AML-193 (cell line): ENCODE data around the gene SSBP1.
"Not testable (repeated sequence)": the region's sequence is repeated elsewhere in the genome, so short reads cannot be mapped to it uniquely, and the experiment has no call there.

Experiments used
- DNase-seq, 2 experiments: peaks; one replicate each; lab custom pipeline; 2025; lab: John Stamatoyannopoulos, UW

The SSBP1 gene

DNA sequence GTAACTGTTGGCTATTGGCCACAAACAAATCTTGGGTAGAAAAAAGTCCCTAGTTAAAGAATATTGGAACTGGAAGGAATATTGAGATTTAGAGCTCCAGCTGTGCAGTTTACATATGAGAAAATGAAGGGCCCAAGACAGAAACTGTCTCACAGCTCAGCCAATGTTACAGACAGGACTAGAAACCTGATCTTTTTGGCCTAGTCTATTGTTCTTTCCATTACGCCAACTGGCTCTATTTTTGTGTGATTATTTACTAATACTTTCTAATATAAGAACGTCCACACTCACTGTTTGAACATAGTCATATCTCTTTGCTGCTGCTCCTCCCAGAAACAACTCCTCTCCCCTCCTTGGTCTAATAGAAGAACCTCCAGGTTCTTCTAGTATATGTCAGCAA lies 28.8 kb upstream of the SSBP1 start:
- DNase-seq: no peak

GRCh38 chr7:141709749-141710148 lies 28.4 kb upstream of the SSBP1 start:
- no peak for DNase-seq

- DNase-seq: no peak
Observed at GRCh38 chr7:141710301-141710700, 27.9 kb upstream of the SSBP1 start.

- no peak for DNase-seq
Observed at GRCh38 chr7:141712603-141713255, 25.4 kb upstream of the SSBP1 start.

DNA sequence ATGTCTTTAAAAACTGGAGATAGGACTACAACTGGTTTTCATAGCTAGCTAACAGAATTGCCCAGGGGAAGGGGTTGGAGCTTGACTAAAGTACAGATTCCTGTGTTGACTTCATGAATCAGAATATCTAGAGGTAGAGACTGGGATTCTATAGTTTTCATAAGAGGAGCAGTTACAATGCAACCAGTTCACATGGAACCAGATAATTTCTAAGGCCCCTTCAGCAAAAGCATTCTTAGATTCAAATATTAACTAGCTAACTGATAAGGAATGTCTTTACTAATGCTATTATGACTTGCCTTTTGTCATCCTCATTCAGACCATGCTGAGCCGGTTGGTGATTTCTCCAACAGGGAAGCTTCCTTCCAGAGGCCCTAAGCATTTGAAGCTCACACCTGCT lies 24.3 kb upstream of the SSBP1 start:
- no peak for DNase-seq

GRCh38 chr7:141714571-141714970 lies 23.6 kb upstream of the SSBP1 start:
- no peak for DNase-seq

DNA sequence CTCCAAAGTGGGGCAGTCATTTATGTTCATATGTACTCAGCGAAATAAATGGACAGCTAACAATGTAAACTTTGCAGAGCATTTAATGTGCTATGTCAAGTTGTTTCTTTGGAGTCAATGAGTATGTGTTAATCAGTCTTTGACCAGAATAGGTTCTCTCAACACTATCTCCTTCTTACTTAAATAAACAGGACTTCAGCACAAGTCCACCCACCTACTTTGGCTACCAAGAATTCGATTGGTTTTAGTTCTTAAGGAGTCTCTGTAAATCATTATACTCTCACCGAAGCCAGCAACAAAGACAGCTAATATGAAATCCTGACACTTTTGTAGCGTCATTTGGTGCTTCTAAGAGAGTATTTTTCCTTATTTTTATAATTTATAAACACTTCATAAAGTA lies 23.1 kb upstream of the SSBP1 start:
- no peak for DNase-seq

DNA sequence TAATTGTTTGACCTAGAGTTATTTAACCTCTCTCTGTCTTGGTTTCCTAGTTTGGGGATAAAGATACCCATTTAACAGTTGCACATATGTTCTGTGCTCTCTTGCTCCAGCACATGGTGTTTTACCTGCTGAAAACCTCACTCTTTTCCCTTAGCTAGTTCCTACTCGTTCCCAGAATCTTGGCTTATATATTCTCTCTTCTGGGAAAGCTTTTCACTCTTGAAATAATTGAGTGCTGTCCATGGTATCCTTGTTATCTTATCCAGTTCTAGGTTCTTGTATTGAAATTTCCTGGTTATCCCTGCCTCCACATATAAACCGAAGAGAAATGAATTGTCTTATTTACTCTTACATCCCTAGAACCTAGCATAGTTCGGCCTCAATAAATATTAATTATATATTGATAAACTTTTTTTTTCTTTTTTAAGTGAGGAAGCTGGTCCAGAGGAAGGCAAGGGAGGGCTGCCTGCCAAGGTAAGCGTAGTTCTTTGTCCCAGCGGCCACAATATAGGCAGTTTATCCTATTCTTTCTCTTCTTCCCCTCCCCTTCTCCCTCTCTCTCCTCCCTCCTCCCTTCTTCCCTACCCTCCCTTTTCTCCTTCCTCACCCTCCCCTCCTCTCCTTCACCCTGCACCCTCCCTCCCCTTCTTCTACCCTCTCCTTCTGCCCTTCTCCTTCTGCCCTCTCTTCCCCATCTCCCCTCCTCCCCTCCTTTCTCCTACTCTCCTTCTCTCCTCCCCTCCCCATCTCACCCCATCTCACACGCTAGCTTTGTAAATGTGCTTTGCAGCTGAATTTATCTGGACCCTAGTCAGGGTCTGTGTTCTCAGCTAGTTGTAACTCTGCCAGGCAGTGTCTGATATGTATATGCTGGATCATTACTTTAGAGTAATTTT lies 22.1 kb upstream of the SSBP1 start:
- DNase-seq: no peak

- no peak for DNase-seq
Observed at GRCh38 chr7:141717450-141717849, 20.7 kb upstream of the SSBP1 start.

DNA sequence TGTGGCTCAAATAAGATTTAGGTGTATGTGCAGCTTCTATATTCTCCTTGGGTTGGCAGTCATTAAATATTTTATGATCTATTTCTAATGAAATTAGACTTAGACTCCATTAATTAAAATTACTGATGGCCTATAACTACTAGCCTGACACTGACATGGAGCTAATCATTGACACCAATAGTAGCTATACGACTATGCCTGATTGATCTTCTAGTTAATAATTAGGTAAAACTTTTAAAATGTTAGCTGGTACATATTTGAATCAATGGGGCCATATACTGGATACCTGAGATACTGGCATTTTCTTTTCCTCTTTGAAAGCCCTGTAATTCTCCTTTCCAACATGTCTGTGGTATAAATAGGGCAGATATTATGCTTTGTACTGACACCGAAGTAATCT lies 15.6 kb upstream of the SSBP1 start:
- DNase-seq: no peak

GRCh38 chr7:141729020-141729419 lies 9.1 kb upstream of the SSBP1 start:
- DNase-seq: no peak

- DNase-seq: no peak
Observed at GRCh38 chr7:141731476-141732149, 6.5 kb upstream of the SSBP1 start.

GRCh38 chr7:141737118-141737835 lies 881 bp upstream of the SSBP1 start:
- peak; percentile 17 to 18 for DNase-seq

DNA sequence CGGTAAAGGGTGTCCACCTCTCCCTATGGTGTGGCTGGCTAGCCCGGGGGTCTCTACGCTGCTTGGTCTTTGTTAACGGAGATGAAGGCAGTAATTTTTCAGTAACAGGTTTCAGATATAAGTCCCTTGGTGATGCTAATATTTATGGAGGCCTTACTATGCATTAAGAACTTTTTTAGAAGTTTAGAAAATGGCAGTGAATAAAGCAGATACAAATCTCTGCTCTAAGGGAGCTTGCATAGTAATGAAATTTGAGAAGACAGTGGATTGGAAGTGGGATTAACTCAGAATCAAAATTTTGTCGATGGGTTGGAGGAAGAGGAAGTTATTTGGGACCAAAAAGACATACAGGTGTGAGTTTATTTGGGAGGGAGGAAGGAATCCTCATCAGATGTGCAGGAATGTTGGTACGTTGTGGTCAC lies 445 bp downstream of the SSBP1 start:
- DNase-seq: peak in 1 of 2 experiments; percentile 19

GRCh38 chr7:141739250-141739649 lies 1.1 kb downstream of the SSBP1 start:
- no peak for DNase-seq

- DNase-seq: no peak
Observed at GRCh38 chr7:141742229-141742628, 4.1 kb downstream of the SSBP1 start.

GRCh38 chr7:141744131-141744530 lies 6.0 kb downstream of the SSBP1 start:
- no peak for DNase-seq

- DNase-seq: no peak
Observed at GRCh38 chr7:141748396-141748795, 10.2 kb downstream of the SSBP1 start.

DNA sequence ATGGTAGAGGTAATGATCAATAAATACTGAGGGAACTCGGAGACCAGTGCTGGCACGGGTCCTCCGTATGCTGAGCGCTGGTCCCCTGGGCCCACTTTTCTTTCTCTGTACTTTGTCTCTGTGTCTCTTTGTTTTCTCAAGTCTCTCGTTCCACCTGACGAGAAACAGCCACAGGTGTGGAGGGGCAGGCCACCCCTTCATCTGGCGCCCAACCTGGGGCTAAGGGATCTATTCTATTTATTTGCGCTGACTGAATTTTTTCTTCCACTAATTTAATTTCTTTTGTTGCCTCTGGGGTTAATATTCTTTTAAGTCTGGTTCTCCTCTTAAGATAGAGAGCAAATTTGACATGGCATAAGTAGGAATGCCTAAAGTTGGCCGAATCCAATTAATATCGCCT lies 13.7 kb downstream of the SSBP1 start:
- not testable (repeated sequence) for DNase-seq

- DNase-seq: no peak
Observed at GRCh38 chr7:141752634-141753033, 14.5 kb downstream of the SSBP1 start.

DNA sequence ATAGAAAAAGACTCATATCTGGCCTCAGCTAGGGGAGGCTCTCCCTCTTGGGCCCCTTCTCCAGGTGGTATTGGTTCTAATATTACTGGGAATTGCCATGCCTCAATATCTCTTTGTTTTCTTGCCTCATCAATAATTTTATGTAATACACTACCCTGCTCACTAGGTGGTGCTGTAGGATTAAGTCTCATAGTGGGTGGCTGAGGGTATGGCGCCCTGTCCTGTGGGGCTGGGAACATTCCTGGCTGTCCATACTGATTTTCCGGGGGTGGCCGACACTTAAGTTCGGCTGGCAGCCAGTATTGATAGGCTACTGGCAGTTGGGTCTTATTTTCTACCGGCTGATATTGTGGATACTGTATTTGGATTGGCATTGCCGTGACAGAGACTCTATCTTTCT lies 16.8 kb downstream of the SSBP1 start:
- DNase-seq: peak; percentile 4 to 7

- DNase-seq: no peak
Observed at GRCh38 chr7:141763797-141764196, 25.6 kb downstream of the SSBP1 start, which contains the start of gene TAS2R3. Gene TAS2R3 (plus strand): TSS chr7:141764097. CDS start chr7:141764159, 62 bp downstream.
